H1 (cell line): ENCODE results near the gene C3orf85. TPM values are rescaled to one million over a fixed set of nuclear protein-coding genes. Genes with fewer than 3 reads are reported as not detected.
A peak's percentile ranks its signal among the peaks of the same experiment; 100 is the strongest.

Experiments used
- BRCA1 ChIP-seq: IDR thresholded peaks from 2 replicates; pipeline ENCODE4 v1.6.1; 2012; ENCODE audit warnings: low read depth, low read length, improper control_type of control experiment
- CBX5 ChIP-seq: fragments of 300-800, 300-1000 bp; sonication (generic); IDR thresholded peaks from 2 replicates; pipeline ENCODE4 v1.7.1; 2016; ENCODE audit warnings: antibody characterized with exemption, low read length, low read depth
- CHD7 ChIP-seq: fragments of 300-600 bp; sonication (generic); IDR thresholded peaks from 2 replicates; pipeline ENCODE4 v1.7.1; 2012; ENCODE audit warnings: low read length, moderate library complexity, mild to moderate bottlenecking, inconsistent platforms; ENCODE audit not compliant: insufficient replicate concordance
- GABPA ChIP-seq: IDR thresholded peaks from 2 replicates; pipeline ENCODE4 v1.6.1; 2011; ENCODE audit warnings: mild to moderate bottlenecking, low read length, moderate library complexity, borderline replicate concordance; ENCODE audit not compliant: insufficient read depth
- HDAC6 ChIP-seq: IDR thresholded peaks from one replicate; pipeline ENCODE4 v1.7.1; 2012; ENCODE audit warnings: low read depth, mild to moderate bottlenecking, inconsistent platforms, low read length, moderate library complexity
- POLR2A ChIP-seq, 2 experiments: IDR thresholded peaks; 1 replicate in 1 of 2; 2 replicates in 1 of 2; pipeline ENCODE4 v1.6.1; 2011; ENCODE audit warnings: low read depth in 2 of 2, low read length in 2 of 2, mild to moderate bottlenecking in 2 of 2; ENCODE audit errors: control extremely low read depth in 1 of 2
- RFX5 ChIP-seq: IDR thresholded peaks from 2 replicates; pipeline ENCODE4 v1.6.1; 2011; ENCODE audit warnings: low read depth, low read length, improper control_type of control experiment, borderline replicate concordance
- TBP ChIP-seq: IDR thresholded peaks from 2 replicates; pipeline ENCODE4 v1.6.1; 2011; ENCODE audit warnings: low read depth, low read length, improper control_type of control experiment
- TCF12 ChIP-seq: IDR thresholded peaks from 2 replicates; pipeline ENCODE4 v1.6.1; 2011; ENCODE audit warnings: low read depth, mild to moderate bottlenecking, low read length
- polyA plus RNA-seq, 7 experiments: library from polyadenylated mRNA; depleted of rRNA in 3 of 7; stranded (reverse) in 5 of 7; unstranded in 2 of 7; fragments of >200 nt in 5 of 7; fragments of 200-250 nt in 2 of 7; gene quantifications; 1 replicate in 5 of 7; 2 replicates in 1 of 7; 4 replicates in 1 of 7; pipeline versions ENCODE4 v1.2.1 to v1.2.3, GENCODE V29; 2011 to 2013; ENCODE audit warnings: missing spikeins in 2 of 7, mixed read lengths in 2 of 7
- total RNA-seq: library from RNA; stranded (reverse); fragmentation: NEBNext Ultra II Directional; extraction: Animal tissue kit (Norgen Biotek cat#: 25700); gene quantifications from 2 replicates; pipeline ENCODE4 v1.2.1, GENCODE V29; 2021

Gene C3orf85
- total and polyA plus RNA-seq, 2 of the 8 experiments (the other 6 are each of a cell fraction or from before 2014, with no cell fraction given), result not detected

GRCh38 chr3:109187390-109187789, 50.9 kb downstream of the C3orf85 start (continued):
- TF ChIP-seq CHD7, result no peak
- peak; percentile 90 for TF ChIP-seq TCF12
- TF ChIP-seq CBX5, result no peak
- no peak for TF ChIP-seq TBP
- no peak for TF ChIP-seq HDAC6
- TF ChIP-seq BRCA1, result no peak
- TF ChIP-seq GABPA, result no peak
- no peak for TF ChIP-seq RFX5
- no peak for TF ChIP-seq POLR2A (IDR thresholded peaks at IDR 0.05; ENCODE audit: control extremely low read depth in 1 of 2, low read depth in 2 of 2, low read length in 2 of 2)
